ENCODE results near the gene CDH18.

Gene CDH18

GRCh38 chr5:19462019-19462418 is 526.0 kb downstream of the CDH18 start:
- H3K4me1 Mint-ChIP-seq, result no peaks in the 10 kb centered on the region
- no peaks in the 10 kb centered on the region for H3K9me3 Mint-ChIP-seq
- H3K4me3 Mint-ChIP-seq, result no peak overlapping the region
- H3K36me3 Mint-ChIP-seq (ENCODE audit: low read depth), result no peaks in the 10 kb centered on the region
- no peak overlapping the region for H3K27ac Mint-ChIP-seq
- no peak for TF ChIP-seq CTCF (IDR thresholded peaks at IDR 0.05; ENCODE audit: unreplicated experiment in 3 of 3)
- H3K27me3 Mint-ChIP-seq (ENCODE audit: low read depth), result no peaks in the 10 kb centered on the region

GRCh38 chr5:19424506-19424905 is 563.5 kb downstream of the CDH18 start:
- Mint-ChIP-seq H3K27ac (no peak overlapping the region), H3K9me3 (no peaks in the 10 kb centered on the region), H3K4me1 (no peaks in the 10 kb centered on the region), H3K27me3 (ENCODE audit: low read depth) (no peaks in the 10 kb centered on the region), H3K36me3 (ENCODE audit: low read depth) (no peaks in the 10 kb centered on the region), H3K4me3 (no peak overlapping the region)
- no peak for TF ChIP-seq CTCF (IDR thresholded peaks at IDR 0.05; ENCODE audit: unreplicated experiment in 3 of 3)

Measured in nephron (organoid).